Fibroblast of villous mesenchyme (primary cell): Measurements from ENCODE around the gene TPI1. TPM values are rescaled to one million over a fixed set of nuclear protein-coding genes. Genes with fewer than 3 reads are reported as not detected.
A peak's percentile ranks its signal among the peaks of the same experiment; 100 is the strongest.

ENCODE experiments used
- DNase-seq: peaks from one replicate; pipeline ENCODE4 v3.0.0-alpha.2; 2010; ENCODE audit warnings: low read depth
- H3K4me3 ChIP-seq: 2 replicates; pipeline ENCODE4 v1.5.1; 2011; ENCODE audit warnings: low read depth, mild to moderate bottlenecking, low read length
- total RNA-seq: library from RNA; depleted of rRNA; stranded (reverse); fragments of >200 nt; gene quantifications from 2 replicates; pipeline ENCODE4 v1.2.3, GENCODE V29; 2012
- TF ChIP-seq, protein P1 (sequence below): IDR thresholded peaks from 2 replicates; pipeline ENCODE4 v1.5.1; 2012; ENCODE audit warnings: low read depth, mild to moderate bottlenecking, low read length; ENCODE audit not compliant: insufficient read depth

Gene TPI1
- 620 and 695 TPM in 2 replicates for total RNA-seq

DNA sequence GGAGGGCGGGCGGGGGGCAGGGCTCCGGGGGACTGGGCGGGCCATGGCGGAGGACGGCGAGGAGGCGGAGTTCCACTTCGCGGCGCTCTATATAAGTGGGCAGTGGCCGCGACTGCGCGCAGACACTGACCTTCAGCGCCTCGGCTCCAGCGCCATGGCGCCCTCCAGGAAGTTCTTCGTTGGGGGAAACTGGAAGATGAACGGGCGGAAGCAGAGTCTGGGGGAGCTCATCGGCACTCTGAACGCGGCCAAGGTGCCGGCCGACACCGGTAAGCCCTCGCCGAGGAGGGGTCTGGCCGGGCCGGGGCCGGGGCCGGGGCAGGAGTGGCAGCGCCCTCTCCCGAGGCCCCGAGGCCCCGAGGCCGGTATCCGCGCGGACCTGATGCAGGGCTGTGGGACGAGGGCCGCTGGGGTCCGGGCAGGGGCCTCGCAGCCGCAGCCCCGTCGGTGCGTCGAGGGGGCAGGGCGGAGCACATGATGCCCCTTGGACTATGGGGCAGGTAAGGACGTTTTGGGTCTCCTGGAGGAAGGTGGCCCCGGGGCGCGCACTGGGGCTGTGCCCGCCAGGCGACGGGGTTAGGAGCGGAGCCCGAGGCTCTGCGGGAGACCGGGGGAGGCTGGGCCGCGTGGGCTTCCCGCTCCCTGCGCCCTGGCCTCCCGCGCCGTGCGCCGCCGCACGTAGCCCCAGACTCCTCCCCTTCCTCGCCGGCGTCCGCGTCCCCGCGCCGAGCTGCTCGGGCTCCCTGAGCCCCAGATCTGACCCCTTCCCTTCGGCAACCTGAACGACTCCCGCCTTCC, at the start of gene TPI1:
TPI1 (plus strand) TSS at position 119 of the 798 bp plus-strand sequence; CDS start at position 155, 36 bp downstream.
- peak; percentile 81 for DNase-seq
- H3K4me3 ChIP-seq = peak within 1 kb of the TSS; percentile 88
- TF ChIP-seq, protein P1, sequence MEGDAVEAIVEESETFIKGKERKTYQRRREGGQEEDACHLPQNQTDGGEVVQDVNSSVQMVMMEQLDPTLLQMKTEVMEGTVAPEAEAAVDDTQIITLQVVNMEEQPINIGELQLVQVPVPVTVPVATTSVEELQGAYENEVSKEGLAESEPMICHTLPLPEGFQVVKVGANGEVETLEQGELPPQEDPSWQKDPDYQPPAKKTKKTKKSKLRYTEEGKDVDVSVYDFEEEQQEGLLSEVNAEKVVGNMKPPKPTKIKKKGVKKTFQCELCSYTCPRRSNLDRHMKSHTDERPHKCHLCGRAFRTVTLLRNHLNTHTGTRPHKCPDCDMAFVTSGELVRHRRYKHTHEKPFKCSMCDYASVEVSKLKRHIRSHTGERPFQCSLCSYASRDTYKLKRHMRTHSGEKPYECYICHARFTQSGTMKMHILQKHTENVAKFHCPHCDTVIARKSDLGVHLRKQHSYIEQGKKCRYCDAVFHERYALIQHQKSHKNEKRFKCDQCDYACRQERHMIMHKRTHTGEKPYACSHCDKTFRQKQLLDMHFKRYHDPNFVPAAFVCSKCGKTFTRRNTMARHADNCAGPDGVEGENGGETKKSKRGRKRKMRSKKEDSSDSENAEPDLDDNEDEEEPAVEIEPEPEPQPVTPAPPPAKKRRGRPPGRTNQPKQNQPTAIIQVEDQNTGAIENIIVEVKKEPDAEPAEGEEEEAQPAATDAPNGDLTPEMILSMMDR = no peak

DNA sequence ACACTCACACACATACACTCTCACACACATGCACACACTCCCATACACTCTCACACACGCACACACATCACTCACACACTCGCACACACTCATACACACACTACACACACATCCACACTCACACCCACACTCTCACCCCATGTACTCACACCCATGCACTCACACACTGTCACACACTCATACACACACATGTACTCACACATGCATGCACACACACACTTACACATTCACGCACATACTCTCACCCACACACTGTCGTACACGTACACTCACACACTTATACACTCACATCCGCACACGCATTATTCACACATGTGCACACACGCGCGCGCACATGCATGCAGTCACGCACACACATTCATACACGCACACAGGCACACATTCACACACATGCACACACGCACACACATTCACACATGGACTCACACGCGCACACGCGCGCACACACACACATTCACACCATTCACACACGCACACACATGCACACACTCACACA, 49.6 kb upstream of the TPI1 start:
- no peak overlapping the region for H3K4me3 ChIP-seq
- DNase-seq = no peak
- TF ChIP-seq, protein P1 = no peak

DNA sequence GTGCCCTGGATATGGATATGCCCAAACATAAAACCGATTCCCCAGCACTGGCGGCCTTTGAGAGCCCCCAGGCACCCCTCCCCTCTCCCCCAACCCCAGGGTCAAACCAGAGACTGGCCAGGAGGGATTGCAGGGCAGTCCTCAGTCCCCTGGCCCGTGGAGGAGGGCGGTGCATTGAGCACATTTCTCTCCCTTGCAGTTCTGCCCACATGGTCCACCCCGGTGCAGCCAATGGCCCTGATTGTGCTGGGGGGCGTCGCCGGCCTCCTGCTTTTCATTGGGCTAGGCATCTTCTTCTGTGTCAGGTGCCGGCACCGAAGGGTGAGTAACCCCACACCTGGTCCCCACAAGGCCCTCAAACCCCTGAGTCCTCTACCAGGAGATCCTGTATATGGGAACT, 49.1 kb upstream of the TPI1 start:
- TF ChIP-seq, protein P1 = no peak
- DNase-seq = no peak

DNA sequence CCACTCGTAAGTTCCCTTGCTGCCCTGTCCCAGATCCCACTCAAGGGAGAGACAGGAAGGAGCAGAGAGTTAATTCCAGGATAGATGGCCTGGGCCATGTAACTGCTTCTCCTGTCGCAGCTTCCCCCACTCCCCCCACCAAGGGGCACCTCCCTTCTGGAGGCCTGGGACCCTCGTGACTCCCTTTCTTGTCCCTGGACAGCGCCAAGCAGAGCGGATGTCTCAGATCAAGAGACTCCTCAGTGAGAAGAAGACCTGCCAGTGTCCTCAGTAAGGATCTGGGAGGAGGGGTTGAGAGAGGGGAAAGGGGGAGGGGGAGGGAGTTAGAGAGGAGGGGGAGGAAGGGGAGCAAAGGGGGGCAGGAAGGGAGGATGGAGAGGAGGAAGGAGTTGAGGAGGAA, 48.7 kb upstream of the TPI1 start:
- DNase-seq = no peak
- TF ChIP-seq, protein P1 = no peak
- H3K4me3 ChIP-seq = no peak overlapping the region

More for the DNA sequence above, 49.1 kb upstream of the TPI1 start:
- no peak overlapping the region for H3K4me3 ChIP-seq

DNA sequence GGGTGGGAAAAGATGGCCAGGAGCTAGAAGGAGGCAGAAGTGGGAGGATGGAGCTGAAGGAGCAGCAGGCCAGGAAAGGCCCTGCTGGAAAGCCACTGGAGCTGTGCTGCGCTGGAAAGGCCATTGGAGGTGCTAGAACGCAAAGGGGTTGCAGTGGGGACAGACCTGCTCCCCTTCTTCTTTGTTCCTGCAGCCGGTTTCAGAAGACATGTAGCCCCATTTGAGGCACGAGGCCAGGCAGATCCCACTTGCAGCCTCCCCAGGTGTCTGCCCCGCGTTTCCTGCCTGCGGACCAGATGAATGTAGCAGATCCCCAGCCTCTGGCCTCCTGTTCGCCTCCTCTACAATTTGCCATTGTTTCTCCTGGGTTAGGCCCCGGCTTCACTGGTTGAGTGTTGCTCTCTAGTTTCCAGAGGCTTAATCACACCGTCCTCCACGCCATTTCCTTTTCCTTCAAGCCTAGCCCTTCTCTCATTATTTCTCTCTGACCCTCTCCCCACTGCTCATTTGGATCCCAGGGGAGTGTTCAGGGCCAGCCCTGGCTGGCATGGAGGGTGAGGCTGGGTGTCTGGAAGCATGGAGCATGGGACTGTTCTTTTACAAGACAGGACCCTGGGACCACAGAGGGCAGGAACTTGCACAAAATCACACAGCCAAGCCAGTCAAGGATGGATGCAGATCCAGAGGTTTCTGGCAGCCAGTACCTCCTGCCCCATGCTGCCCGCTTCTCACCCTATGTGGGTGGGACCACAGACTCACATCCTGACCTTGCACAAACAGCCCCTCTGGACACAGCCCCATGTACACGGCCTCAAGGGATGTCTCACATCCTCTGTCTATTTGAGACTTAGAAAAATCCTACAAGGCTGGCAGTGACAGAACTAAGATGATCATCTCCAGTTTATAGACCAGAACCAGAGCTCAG, 48.0 kb upstream of the TPI1 start:
- no peak overlapping the region for H3K4me3 ChIP-seq
- TF ChIP-seq, protein P1 = no peak
- DNase-seq = no peak

DNA sequence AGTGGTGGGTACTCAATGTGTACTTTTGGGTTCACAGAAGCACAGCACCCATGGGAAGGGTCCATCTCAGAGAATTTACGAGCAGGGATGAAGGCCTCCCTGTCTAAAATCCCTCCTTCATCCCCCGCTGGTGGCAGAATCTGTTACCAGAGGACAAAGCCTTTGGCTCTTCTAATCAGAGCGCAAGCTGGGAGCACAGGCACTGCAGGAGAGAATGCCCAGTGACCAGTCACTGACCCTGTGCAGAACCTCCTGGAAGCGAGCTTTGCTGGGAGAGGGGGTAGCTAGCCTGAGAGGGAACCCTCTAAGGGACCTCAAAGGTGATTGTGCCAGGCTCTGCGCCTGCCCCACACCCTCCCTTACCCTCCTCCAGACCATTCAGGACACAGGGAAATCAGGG, 47.2 kb upstream of the TPI1 start:
- no peak overlapping the region for H3K4me3 ChIP-seq
- no peak for DNase-seq
- TF ChIP-seq, protein P1 = no peak
